H1 (cell line): ENCODE data around the gene CFAP74. TPM values are rescaled to one million over a fixed set of nuclear protein-coding genes. Genes with fewer than 3 reads are reported as not detected.

Experiments used
- CBX8 ChIP-seq: fragments of 300-800, 300-1000 bp; sonication (generic); IDR thresholded peaks from 2 replicates; pipeline ENCODE4 v1.7.1; 2016; ENCODE audit warnings: low read depth, low read length, borderline replicate concordance
- polyA plus RNA-seq, 7 experiments: library from polyadenylated mRNA; depleted of rRNA in 3 of 7; stranded (reverse) in 5 of 7; unstranded in 2 of 7; fragments of >200 nt in 5 of 7; fragments of 200-250 nt in 2 of 7; gene quantifications; 1 replicate in 5 of 7; 2 replicates in 1 of 7; 4 replicates in 1 of 7; pipeline versions ENCODE4 v1.2.1 to v1.2.3, GENCODE V29; 2011 to 2013; ENCODE audit warnings: missing spikeins in 2 of 7, mixed read lengths in 2 of 7
- total RNA-seq: library from RNA; stranded (reverse); fragmentation: NEBNext Ultra II Directional; extraction: Animal tissue kit (Norgen Biotek cat#: 25700); gene quantifications from 2 replicates; pipeline ENCODE4 v1.2.1, GENCODE V29; 2021

CFAP74 gene
- total and polyA plus RNA-seq, 2 of the 8 experiments (the other 6 are each of a cell fraction or from before 2014, with no cell fraction given), result 0.09 to 0.20 TPM

DNA sequence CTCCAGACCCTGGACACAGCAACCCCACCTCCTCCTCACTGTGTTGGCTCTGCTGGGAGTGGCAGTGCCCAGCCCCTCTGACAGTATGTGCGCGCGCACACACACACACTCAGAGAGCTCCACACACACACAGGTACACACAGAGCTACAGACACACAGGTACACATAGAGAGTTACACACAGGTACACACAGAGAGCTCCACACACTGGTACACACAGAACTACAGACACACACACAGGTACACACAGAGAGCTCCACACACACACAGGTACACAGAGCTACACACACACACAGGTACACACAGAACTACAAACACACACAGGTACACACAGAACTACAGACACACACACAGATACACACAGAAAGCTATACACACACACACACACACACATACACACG is 40.3 kb upstream of the CFAP74 start (continued):
- no peak for TF ChIP-seq CBX8
